ENCODE data around the gene ASTN2.

GRCh38 chr9:117400171-117400570 lies 14.7 kb downstream of the ASTN2 start:
- TF ChIP-seq POLR2AphosphoS5 (IDR thresholded peaks at IDR 0.05; ENCODE audit: low read depth, low read length) (no peak), CTCF (IDR thresholded peaks at IDR 0.05 in 2 of 3, conservative IDR thresholded peaks at IDR 0.05 in 1 of 3; ENCODE audit: borderline replicate concordance in 1 of 3, insufficient read depth in 1 of 3, low read depth in 2 of 3, low read length in 2 of 3) (no peak), POLR2A (IDR thresholded peaks at IDR 0.05; ENCODE audit: borderline replicate concordance, extremely low read depth, insufficient read depth, insufficient read length) (no peak), EZH2 (IDR thresholded peaks at IDR 0.05) (no peak), YY1 (IDR thresholded peaks at IDR 0.05; ENCODE audit: extremely low read depth, insufficient replicate concordance, low read depth, low read length) (no peak), ATF3 (IDR thresholded peaks at IDR 0.05) (no peak)
